ENCODE data around the gene ZIC5. TPM values are rescaled to one million over a fixed set of nuclear protein-coding genes. Genes with fewer than 3 reads are reported as not detected.

The ZIC5 gene
- total and polyA plus RNA-seq, 9 of the 15 experiments (the other 6 are each of a cell fraction or from before 2014, with no cell fraction given) = 0.57 to 2.0 (median 1.1) TPM

DNA sequence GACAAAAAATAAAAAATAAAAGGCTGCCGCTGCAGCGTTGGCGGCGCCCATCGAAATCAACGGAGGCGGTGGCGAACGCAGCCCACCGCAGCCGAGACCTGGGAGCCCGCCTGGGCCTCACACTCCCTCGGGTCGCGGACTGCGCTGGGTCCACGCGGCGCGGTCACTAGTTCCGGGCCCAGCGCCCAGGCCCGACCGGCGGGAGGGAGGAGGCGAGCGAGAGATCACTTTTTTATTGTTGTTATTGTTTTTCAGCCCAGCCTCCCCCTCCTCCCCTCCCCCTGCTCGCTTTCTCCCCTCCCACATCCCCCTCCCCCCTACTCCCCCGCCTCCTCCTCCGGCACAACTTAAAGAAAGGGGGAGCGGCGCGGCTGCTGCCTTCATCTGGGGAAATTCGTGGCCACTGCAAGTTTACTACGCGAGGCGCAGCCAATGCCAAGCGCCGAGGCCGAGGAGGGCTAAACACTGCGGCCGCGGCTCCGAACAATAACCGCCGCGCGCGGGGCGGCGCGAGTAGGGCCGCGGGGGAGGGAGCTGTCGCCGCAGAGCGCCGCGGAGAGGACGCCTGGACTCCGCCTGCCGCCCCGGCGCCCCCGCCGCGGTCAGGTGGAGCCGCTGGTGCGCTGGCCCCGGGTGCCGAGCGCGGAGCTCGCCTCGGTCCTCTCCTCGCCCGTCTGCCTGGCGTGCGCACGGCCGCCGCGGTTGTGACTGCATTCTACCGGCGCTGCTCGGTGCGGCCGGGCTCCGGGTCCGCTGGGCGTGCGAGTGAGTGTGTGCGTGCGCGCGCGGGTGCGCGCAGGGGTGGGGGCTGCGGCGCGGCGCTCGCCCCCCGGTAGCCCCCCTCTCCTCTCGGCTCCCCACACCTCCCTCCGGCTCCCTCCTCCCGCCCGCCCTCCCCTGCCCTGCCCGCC, 9.5 kb upstream of the ZIC5 start (continued):
- TF ChIP-seq ZNF695 (CRISPR knock-in tag; IDR thresholded peaks at IDR 0.05) = no peak
- no peak for TF ChIP-seq JUND (IDR thresholded peaks at IDR 0.05; ENCODE audit: borderline replicate concordance, low read depth, low read length)
- TF ChIP-seq JUND (tag; IDR thresholded peaks at IDR 0.05; ENCODE audit: borderline replicate concordance, low read depth, low read length) = no peak
- no peak for TF ChIP-seq ILK (tag; IDR thresholded peaks at IDR 0.05; ENCODE audit: borderline replicate concordance, low read depth)
- peak; percentile 30 for TF ChIP-seq HNRNPLL (IDR thresholded peaks at IDR 0.05; ENCODE audit: low read depth, low read length, poor library complexity, severe bottlenecking)
- TF ChIP-seq ZFP30 (CRISPR knock-in tag; IDR thresholded peaks at IDR 0.05; ENCODE audit: borderline replicate concordance) = no peak
- TF ChIP-seq ARID1B (IDR thresholded peaks at IDR 0.05) = no peak
- no peak for TF ChIP-seq CBX8 (IDR thresholded peaks at IDR 0.05; ENCODE audit: borderline replicate concordance, extremely low read depth, low read depth, low read length, poor library complexity, severe bottlenecking)
- TF ChIP-seq, protein P1, sequence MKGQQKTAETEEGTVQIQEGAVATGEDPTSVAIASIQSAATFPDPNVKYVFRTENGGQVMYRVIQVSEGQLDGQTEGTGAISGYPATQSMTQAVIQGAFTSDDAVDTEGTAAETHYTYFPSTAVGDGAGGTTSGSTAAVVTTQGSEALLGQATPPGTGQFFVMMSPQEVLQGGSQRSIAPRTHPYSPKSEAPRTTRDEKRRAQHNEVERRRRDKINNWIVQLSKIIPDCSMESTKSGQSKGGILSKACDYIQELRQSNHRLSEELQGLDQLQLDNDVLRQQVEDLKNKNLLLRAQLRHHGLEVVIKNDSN (CRISPR knock-in tag; IDR thresholded peaks at IDR 0.05) = no peak
- TF ChIP-seq HDAC8 (tag; IDR thresholded peaks at IDR 0.05) = no peak
- TF ChIP-seq ZNF583 (CRISPR knock-in tag; IDR thresholded peaks at IDR 0.05) = no peak
- peak; percentile 16; the same call in 1 of the 2 replicates for TF ChIP-seq ATF7 (IDR thresholded peaks at IDR 0.05)
- no peak for TF ChIP-seq STAT5B (CRISPR knock-in tag; IDR thresholded peaks at IDR 0.05)
- peak; percentile 83 for TF ChIP-seq POLR2G (IDR thresholded peaks at IDR 0.05; ENCODE audit: low read depth, low read length)
- no peak for TF ChIP-seq ZNF354B (CRISPR knock-in tag; IDR thresholded peaks at IDR 0.05)
- TF ChIP-seq ZNF41 (CRISPR knock-in tag; conservative IDR thresholded peaks at IDR 0.05) = no peak
- TF ChIP-seq POLR2H (tag; IDR thresholded peaks at IDR 0.05; ENCODE audit: low read depth) = no peak
- no peak for TF ChIP-seq MTA2 (IDR thresholded peaks at IDR 0.05; ENCODE audit: low read depth)
- no peak for TF ChIP-seq MTF1 (CRISPR knock-in tag; IDR thresholded peaks at IDR 0.05; ENCODE audit: borderline replicate concordance)

All from K562 (cell line).